Measurements from ENCODE around the gene PER1.

PER1 gene

DNA sequence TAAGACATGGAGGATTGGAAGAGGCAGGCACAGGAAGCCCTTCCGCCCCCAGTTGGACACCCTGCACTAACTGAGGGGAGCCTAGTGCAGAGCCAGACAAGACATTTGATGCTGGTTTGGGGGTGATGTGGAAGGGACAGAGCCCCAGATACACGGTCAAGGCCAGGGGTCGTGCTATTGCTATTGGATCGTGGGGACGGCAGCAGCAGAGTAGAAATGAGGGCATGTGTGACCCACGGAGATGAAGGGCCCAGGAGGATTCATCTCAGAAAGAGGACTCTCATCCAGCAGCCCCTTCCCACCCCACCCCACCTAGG lies 12.6 kb upstream of the PER1 start:
- DNase-seq, result no peak

DNA sequence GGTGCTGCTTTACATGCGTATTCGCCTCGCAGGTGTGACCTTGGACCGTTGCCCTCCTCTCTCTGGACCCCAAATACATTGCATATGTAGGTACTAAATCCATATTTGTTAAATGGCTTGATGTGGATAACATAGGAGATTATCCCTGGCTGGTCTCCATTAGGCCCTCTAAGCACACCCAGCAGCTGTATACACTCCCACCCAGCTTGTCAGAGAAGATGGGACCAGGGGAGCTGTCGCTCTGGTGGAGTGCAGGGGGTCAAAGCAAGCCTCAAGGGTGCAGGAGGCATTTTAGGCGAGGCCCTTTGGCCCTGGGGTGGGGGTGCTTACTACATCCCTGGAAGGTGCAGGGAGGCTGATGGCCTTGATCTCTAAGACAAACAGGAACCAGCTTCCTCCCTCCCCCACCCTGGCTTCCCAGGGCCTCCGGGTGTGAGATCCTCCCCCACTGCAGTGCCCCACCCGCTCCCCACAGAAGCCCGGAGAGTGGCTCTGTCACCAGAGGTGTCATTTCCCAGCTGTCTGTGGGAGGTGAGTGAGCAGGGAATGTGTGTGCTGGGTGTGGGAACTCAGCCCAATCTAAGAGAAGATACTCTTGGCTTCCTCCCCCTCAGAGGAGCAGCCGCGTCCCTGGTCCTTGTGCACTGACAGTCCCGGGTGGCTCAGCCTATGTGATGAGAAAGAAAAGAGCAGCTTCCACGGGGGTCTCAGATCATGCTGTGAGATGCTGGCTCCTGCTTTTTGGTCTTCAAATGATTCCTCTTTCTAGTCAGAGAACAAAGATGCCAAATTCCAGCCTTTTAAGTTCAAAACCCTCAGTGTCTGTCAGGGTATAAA lies 12.0 kb upstream of the PER1 start:
- peak; percentile 34 for DNase-seq

GRCh38 chr17:8162997-8163977 lies 11.1 kb upstream of the PER1 start:
- DNase-seq, result peak; percentile 71

DNA sequence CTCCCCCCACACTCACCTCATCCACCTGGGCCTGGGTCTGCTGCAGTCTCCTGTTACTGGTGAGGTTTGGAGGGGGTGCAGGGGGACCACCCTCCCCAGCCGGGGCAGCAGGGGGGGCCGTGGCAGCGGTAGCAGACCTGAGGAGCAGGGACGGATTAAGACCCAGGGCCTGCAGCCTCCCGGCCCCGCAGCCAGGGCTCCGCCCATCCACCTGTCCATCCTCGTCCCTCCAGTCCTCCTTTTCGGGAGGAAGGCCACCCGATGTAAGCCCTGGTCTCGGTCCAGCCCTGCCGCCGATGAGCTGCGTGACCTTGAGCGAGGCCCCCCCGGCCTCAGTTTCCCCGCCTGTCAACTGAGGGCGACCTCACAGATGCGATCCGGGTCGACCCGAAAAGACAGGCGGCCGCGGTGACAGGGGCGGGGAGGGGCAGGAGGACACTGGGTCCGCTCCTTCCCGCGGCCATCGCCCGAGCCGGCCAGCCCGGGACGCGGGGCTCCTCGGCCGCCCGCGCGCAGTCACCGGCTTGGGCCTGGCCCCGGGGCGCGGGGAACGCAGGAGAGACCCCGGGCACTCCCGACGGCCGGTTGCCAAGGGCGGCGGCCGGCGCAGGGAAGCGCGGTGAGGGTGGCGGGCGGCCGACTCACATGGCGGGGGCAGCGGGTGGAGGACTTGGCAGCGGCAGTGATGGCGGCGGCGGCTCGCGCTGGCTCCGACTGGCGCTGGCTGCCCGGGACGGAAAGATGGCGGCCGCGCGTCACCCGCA lies 10.2 kb upstream of the PER1 start, which contains the start of gene VAMP2:
TSS of gene VAMP2 (minus strand) at position 716 of the 764 bp plus-strand sequence. CDS start at position 647, 69 bp downstream.
- peak; percentile 72 for DNase-seq

DNA sequence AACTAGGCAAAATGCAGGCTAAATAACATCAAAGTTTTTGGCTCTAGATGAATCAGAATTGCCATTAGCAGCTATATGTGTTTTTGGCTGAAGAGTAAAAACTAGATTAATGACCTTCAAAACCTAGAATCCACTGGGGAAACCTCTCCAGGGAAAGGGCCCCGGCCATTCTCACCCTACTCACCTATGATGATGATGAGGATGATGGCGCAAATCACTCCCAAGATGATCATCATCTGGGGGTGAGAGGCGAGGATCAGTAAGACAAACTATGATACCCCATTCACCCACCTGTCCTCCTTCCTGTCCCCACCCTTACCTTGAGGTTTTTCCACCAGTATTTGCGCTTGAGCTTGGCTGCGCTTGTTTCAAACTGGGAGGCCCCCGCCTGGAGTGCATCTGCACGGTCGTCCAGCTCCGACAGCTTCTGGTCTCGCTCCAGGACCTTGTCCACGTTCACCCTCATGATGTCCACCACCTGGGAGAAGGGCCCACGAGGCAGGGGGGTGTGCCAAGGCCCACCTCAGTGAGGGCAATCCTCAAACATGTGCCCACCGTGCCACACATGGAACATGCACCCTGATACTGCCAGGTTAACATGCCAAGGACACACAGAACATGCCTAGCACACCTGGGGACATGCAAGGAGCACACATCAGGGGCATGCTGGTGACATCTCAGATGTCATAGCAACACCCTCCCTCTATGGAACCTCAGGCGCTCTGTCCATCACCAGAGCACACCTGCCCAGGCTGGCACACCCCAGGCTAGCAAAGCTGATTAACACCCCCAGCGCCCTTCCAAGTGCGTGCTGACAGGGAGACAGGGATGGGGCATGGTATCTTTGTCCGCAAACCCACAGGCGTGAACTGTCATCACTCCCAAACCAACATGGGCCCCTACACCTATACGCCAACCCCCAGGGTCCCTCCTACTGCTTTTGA lies 9.4 kb upstream of the PER1 start:
- DNase-seq, result no peak

GRCh38 chr17:8160741-8161221 lies 8.6 kb upstream of the PER1 start:
- DNase-seq, result no peak

DNA sequence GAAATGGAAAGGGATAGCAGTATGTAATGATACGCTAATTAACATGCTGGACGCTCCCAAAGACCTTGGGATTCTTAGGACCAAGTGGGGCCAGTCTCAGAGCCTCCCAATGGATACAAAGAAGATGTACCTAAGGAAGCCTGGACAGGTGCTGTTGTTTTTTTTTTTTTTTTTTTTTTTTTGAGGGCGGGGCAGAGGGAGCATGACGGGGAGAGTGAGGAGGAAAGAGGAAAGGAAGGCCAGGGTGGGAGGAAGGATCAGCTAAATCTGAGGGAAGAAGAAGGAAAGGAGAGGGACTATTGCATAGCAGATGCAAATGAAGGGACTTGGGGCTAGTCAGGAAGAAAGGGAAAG lies 8.0 kb upstream of the PER1 start:
- no peak for DNase-seq

DNA sequence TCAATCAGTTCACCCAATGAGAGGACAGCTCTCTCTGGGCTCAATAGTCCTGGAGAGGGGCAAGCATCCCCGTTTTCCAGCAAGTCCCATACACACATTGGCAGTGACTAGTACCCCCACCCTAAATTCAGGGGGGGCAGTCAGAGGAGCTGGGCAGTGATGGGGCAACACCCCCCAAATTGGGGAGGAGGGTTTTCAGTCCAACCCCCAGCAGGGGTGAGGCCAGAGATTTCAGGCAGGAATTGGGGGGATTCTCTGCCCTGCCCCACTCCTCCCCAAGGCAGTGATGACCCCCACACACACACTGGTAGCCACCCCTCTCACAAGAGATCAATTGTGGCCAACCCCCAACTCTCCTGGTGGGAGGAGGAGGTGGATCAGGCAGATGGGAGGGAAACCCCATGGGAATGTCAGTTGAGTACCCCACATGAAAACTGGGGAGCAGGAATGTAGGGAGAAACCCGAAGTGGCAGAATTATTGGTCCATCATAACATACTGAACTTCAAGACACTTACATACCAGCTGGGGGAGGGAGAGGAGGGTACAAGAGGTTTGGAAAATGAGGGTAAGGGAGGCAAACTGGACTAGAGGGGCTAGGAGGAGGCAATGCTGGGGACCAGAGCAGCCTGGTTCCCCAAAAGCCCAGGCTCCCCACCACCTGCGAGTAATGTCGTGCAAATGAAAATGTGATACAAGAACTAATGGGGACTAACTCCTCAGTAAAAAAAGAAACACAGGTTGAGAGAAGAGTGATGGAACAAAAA lies 7.4 kb upstream of the PER1 start:
- DNase-seq, result no peak

DNA sequence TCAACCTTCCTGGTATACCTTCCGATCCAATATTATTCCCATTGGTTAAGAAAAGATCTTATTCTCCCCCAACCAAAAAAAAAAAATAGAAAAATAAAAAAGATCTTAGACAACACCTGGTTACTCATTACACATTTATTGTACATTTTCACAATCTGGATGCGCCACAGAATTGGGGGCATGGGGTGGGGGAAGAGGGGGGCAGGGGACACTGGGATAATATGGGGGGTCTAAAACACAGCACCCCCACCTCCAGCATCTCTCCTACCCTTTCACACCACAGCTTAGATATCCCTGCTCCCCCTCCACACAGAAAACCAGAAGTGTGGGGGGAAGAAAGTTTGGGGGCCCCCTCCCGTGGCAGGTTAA lies 6.8 kb upstream of the PER1 start:
- DNase-seq, result no peak

DNA sequence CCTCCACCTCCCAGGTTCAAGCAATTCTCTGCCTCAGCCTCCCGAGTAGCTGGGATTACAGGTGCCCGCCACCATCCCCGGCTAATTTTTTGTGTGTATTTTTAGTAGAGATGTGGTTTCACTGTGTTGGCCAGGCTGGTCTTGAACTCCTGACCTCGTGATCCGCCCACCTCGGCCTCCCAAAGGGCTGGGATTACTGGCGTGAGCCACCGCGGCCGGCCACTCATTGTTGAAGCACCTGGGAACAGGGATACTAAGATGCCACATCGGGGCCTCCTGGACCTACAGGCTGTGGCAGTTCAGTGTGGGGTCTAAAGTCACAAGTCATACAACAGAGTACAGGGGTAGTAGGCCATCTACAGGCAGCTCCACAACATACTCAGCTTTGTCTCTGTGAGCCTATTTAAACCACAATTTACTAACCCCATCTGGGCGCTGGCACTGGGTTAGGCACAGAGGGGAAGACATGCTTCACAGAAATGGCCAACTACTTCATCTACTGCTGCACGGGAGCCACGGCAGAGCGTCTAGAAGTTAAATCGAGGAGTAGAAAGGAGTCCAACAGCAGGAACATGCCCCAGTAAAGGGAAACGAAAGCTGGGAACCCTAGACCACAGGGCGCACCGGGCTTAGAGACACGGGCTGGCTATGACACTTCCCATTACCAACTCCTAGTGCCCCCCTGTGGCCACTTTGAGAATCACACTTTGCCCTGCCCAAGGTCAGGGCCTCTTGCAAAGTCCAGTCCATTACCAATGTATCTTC lies 6.2 kb upstream of the PER1 start:
- peak; percentile 78 for DNase-seq

DNA sequence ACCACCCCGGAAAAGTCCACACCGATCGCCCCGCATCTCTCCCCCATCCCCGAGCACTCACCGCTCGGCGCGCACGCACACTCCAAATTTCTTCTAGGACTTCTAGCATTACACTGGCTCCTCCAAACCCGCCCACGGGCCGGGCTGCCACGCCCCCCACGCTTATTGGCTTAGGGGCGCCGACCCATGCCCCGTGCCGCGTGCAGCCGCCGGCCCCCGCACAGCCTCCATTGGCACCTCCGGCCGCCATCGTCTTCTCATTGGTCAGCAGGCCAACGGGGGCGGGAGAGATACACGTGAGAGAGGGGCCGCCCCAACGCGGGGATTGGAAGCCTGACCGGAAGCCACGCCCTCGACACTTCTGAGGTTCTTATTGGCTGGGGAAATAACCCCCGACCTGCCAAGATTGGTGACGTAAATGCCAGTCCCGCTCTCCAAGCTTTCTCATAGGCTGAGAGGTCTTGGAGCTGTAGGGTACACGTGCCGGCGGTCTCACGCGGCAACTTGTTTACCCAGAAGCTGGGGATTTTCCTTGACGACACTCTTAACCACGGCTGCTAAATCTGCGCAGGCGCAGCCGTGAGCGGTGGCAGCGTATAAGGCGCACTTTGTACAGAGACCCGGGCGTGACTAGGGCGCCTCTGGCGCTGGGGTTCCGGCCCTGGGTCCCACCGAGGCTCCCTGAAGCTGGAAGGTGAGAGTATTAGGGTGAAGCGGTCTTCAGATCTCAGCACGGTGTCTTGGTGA lies 4.2 kb upstream of the PER1 start:
- peak; percentile 100 for DNase-seq

DNA sequence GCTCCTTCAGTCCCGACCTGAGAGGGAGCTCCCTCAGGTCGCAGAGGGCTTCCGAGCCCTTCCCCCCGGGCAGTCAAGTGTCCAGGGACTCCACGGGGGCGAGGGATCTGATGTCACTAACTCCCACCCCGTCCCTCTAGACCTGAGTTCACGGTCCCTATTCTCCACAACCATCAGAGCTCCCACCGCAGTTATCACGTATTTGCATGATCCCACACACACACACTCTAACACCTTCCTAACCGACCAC lies 3.7 kb upstream of the PER1 start:
- DNase-seq, result no peak

GRCh38 chr17:8155231-8155995 lies 3.2 kb upstream of the PER1 start:
- DNase-seq, result no peak

- no peak for DNase-seq
These were observed 2.5 kb upstream of the PER1 start for GRCh38 chr17:8154608-8155155.

- DNase-seq, result peak; percentile 70
These were observed 1.9 kb upstream of the PER1 start for GRCh38 chr17:8153957-8154607.

DNA sequence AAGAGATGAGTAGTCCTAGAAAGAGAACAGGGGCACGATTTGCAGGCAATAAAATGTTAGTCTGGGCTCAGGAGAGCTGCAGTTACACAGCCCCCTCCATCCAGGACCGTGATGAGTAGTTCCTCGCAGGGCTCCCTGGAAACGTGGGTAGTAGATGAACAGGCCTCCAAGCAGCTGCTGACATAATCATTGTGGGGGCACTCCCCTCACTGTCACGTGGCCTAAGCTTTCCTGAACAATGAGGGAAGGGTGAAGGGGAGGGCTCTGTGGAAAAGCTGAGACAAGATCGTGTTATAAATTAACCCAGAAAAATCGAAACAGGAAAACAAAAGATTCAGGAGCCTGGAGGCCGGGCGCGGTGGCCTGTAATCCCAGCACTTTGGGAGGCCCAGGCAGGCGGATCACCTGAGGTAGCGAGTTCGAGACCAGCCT lies 1.3 kb upstream of the PER1 start:
- DNase-seq, result peak; percentile 62

DNA sequence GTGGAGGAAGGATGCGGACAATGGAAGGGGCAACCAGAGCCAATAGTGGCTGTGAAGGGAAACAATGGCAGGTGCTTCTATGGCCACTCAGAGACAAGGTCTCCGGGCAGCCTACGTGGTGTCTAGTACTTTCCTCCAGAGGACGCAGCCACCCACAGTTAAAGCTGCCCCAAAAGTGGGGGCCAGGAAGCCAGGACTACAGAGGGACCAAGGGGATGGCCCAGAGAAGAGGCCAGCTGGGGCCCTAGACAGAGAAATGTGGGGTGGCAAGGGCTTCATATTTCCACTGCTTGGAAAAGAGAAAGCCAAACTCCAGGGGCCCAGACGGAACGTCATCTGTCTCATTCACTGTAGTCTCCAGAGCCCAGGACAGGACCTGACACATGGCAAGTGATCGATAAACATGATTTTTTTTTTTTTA lies 837 bp upstream of the PER1 start:
- DNase-seq, result no peak

DNA sequence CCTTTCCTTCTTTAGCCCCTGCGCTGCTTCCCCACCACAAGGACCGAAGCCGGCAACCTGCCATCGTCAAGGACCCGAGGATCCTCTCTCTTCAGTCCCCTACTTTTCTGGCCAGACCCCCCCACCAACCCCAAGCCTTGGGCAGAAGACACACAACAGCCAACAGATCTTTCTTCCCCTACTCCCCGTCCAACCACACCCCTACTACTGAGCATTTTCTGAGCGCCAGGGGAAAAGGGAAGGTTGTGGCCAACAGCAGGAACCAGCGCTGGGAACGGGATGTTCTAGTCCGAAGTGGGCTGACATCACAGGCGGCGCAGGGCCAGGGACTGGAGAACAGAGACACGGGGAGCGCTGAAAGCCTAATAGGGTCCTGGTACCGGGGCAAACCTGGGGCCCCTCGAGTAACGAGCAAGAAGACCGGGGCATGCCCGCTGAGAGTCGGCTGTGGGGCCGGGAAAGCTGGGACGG lies 528 bp downstream of the PER1 start:
- peak; percentile 45 for DNase-seq

Measured in NCI-H146 (cell line).